GM19023 (cell line): ENCODE measurements around the gene FLCN.

ENCODE experiments used
- ATAC-seq: cut with Tn5 transposase; IDR thresholded peaks from one replicate; pipeline ENCODE4 v1.9.1; 2021; ENCODE audit warnings: mild to moderate bottlenecking, moderate library complexity; ENCODE audit not compliant: unreplicated experiment

FLCN gene

GRCh38 chr17:17236295-17237025 lies 508 bp downstream of the FLCN start:
- no peak for ATAC-seq

GRCh38 chr17:17235212-17236174 lies 1.5 kb downstream of the FLCN start:
- no peak for ATAC-seq

- ATAC-seq = no peak
Observed at GRCh38 chr17:17232303-17232621, 4.7 kb downstream of the FLCN start.

GRCh38 chr17:17231621-17232302 lies 5.2 kb downstream of the FLCN start:
- ATAC-seq = no peak

- ATAC-seq = no peak
Observed at GRCh38 chr17:17229416-17230384, 7.3 kb downstream of the FLCN start.

- no peak for ATAC-seq
Observed at GRCh38 chr17:17228521-17229279, 8.3 kb downstream of the FLCN start.

- no peak for ATAC-seq
Observed at GRCh38 chr17:17227608-17228520, 9.1 kb downstream of the FLCN start.

GRCh38 chr17:17226451-17227265 lies 10.3 kb downstream of the FLCN start:
- ATAC-seq = no peak

GRCh38 chr17:17225901-17226300 lies 11.1 kb downstream of the FLCN start:
- ATAC-seq = no peak

- ATAC-seq = no peak
Observed at GRCh38 chr17:17224137-17224536, 12.8 kb downstream of the FLCN start.

GRCh38 chr17:17223736-17224135 lies 13.2 kb downstream of the FLCN start:
- no peak for ATAC-seq

- no peak for ATAC-seq
Observed at GRCh38 chr17:17221329-17221728, 15.6 kb downstream of the FLCN start.

GRCh38 chr17:17220529-17220928 lies 16.4 kb downstream of the FLCN start:
- no peak for ATAC-seq

- ATAC-seq = no peak
Observed at GRCh38 chr17:17217995-17218394, 19.0 kb downstream of the FLCN start.

GRCh38 chr17:17216776-17217175 lies 20.2 kb downstream of the FLCN start:
- no peak for ATAC-seq

- ATAC-seq = no peak
Observed at GRCh38 chr17:17216236-17216635, 20.7 kb downstream of the FLCN start.

GRCh38 chr17:17215575-17215974 lies 21.4 kb downstream of the FLCN start:
- ATAC-seq = no peak
